Neural cell (in vitro differentiated cells): ENCODE data around the gene NTRK2. TPM values are rescaled to one million over a fixed set of nuclear protein-coding genes. Genes with fewer than 3 reads are reported as not detected.

Experiments used
- H2AFZ ChIP-seq: fragments of 200-600, 300-800 bp; sonication (generic), shearing (Covaris generic); 2 replicates; pipeline ENCODE4 v1.6.0; 2014; ENCODE audit warnings: low read depth, mild to moderate bottlenecking, antibody characterized with exemption, low read length, moderate library complexity
- H3F3A ChIP-seq: fragments of 200-600 bp; shearing (Covaris generic); 2 replicates; pipeline ENCODE4 v1.6.1; 2016; ENCODE audit warnings: mild to moderate bottlenecking, moderate library complexity, mixed read lengths, antibody characterized with exemption, low read length; ENCODE audit not compliant: insufficient read depth, poor library complexity, severe bottlenecking
- H3K27ac ChIP-seq: fragments of 200-600, 300-800 bp; sonication (generic), shearing (Covaris generic); 2 replicates; pipeline ENCODE4 v1.5.1; 2014; ENCODE audit warnings: mild to moderate bottlenecking, low read length, moderate library complexity
- H3K27me3 ChIP-seq: fragments of 300-800, 200-600 bp; sonication (generic), shearing (Covaris generic); 2 replicates; pipeline ENCODE4 v1.6.0; 2014; ENCODE audit warnings: mild to moderate bottlenecking, low read depth, low read length, moderate library complexity; ENCODE audit not compliant: insufficient read depth
- H3K36me3 ChIP-seq: fragments of 300-800, 200-600 bp; sonication (generic), shearing (Covaris generic); 2 replicates; pipeline ENCODE4 v1.5.1; 2014; ENCODE audit warnings: mild to moderate bottlenecking, antibody characterized with exemption, low read length, moderate library complexity; ENCODE audit not compliant: insufficient read depth
- H3K4me2 ChIP-seq: fragments of 300-800, 200-600 bp; sonication (generic), shearing (Covaris generic); 2 replicates; pipeline ENCODE4 v1.6.0; 2014; ENCODE audit warnings: mild to moderate bottlenecking, low read length
- H3K4me3 ChIP-seq: fragments of 300-800, 200-600 bp; sonication (generic), shearing (Covaris generic); 2 replicates; pipeline ENCODE4 v1.5.1; 2014; ENCODE audit warnings: mild to moderate bottlenecking, low read length, moderate library complexity
- H3K79me2 ChIP-seq: fragments of 200-600 bp; shearing (Covaris generic); replicated peaks from 2 replicates; pipeline ENCODE4 v1.6.0; 2014; ENCODE audit warnings: mild to moderate bottlenecking, low read length, moderate library complexity; ENCODE audit not compliant: insufficient read depth
- H3K9ac ChIP-seq: fragments of 300-800, 200-600 bp; sonication (generic), shearing (Covaris generic); 2 replicates; pipeline ENCODE4 v1.6.1; 2016; ENCODE audit warnings: mild to moderate bottlenecking, low read length, mixed read lengths
- H3K9me2 ChIP-seq: fragments of 200-600 bp; shearing (Covaris generic); 2 replicates; pipeline ENCODE4 v1.6.1; 2016; ENCODE audit warnings: mild to moderate bottlenecking, low read length, mixed read lengths; ENCODE audit not compliant: insufficient read depth
- H3K9me3 ChIP-seq: fragments of 200-600, 300-800 bp; sonication (generic), shearing (Covaris generic); 2 replicates; pipeline ENCODE4 v1.6.1; 2016; ENCODE audit warnings: mild to moderate bottlenecking, mixed run types, low read length, moderate library complexity, mixed read lengths
- H4K20me1 ChIP-seq: fragments of 200-600 bp; shearing (Covaris generic); 2 replicates; pipeline ENCODE4 v1.6.1; 2016; ENCODE audit warnings: mild to moderate bottlenecking, mixed run types; ENCODE audit not compliant: insufficient read depth
- CTCF ChIP-seq: fragments of 450-650 bp; IDR thresholded peaks from 2 replicates; pipeline ENCODE4 v1.5.1; 2014; ENCODE audit warnings: antibody characterized with exemption, mild to moderate bottlenecking, moderate library complexity; ENCODE audit not compliant: poor library complexity, severe bottlenecking
- EP300 ChIP-seq: fragments of 450-650 bp; conservative IDR thresholded peaks from 2 replicates; pipeline ENCODE4 v1.6.1; 2014; ENCODE audit warnings: antibody characterized with exemption, mild to moderate bottlenecking, moderate library complexity; ENCODE audit not compliant: poor library complexity, severe bottlenecking
- EZH2 ChIP-seq: fragments of 200-600, 300-800 bp; shearing (Covaris generic), sonication (generic); IDR thresholded peaks from 2 replicates; pipeline ENCODE4 v1.6.1; 2014; ENCODE audit warnings: antibody characterized with exemption, low read length, borderline replicate concordance, mild to moderate bottlenecking; ENCODE audit not compliant: insufficient read depth, poor library complexity, severe bottlenecking
- MXI1 ChIP-seq: fragments of 450-650 bp; conservative IDR thresholded peaks from 2 replicates; pipeline ENCODE4 v1.6.1; 2014; ENCODE audit warnings: antibody characterized with exemption, mild to moderate bottlenecking; ENCODE audit not compliant: poor library complexity, severe bottlenecking
- POLR2AphosphoS5 ChIP-seq: IDR thresholded peaks from 2 replicates; pipeline ENCODE4 v1.6.1; 2012
- RAD21 ChIP-seq: fragments of 450-650 bp; conservative IDR thresholded peaks from 2 replicates; pipeline ENCODE4 v1.6.1; 2014; ENCODE audit warnings: antibody characterized with exemption, mild to moderate bottlenecking, moderate library complexity
- REST ChIP-seq: IDR thresholded peaks from 2 replicates; pipeline ENCODE4 v1.6.1; 2012; ENCODE audit warnings: borderline replicate concordance
- SMC3 ChIP-seq: fragments of 450-650 bp; conservative IDR thresholded peaks from 2 replicates; pipeline ENCODE4 v1.6.1; 2014; ENCODE audit warnings: antibody characterized with exemption, mild to moderate bottlenecking, moderate library complexity; ENCODE audit not compliant: poor library complexity
- TAF1 ChIP-seq: IDR thresholded peaks from 2 replicates; pipeline ENCODE4 v1.6.1; 2012; ENCODE audit warnings: low read depth
- polyA plus RNA-seq: library from polyadenylated mRNA; depleted of rRNA; stranded (reverse); fragments of >200 nt; gene quantifications from 2 replicates; pipeline ENCODE4 v1.2.3, GENCODE V29; 2014

The NTRK2 gene
- polyA plus RNA-seq, 1 donor from 2014 or later, result 14.2 TPM

- Histone ChIP-seq H3K27ac (no peak overlapping the region), H3K9me3 (no peaks in the 10 kb centered on the region), H3F3A (no peaks in the 10 kb centered on the region), H2AFZ (no peak overlapping the region), H3K9me2 (no peaks in the 10 kb centered on the region), H3K36me3 (no peaks in the 10 kb centered on the region), H3K4me2 (no peak overlapping the region), H3K79me2 (no peaks in the 10 kb centered on the region), H3K4me3 (no peak overlapping the region), H4K20me1 (no peaks in the 10 kb centered on the region), H3K27me3 (no peaks in the 10 kb centered on the region), H3K9ac (no peak overlapping the region)
- TF ChIP-seq RAD21, result no peak
- no peak for TF ChIP-seq POLR2AphosphoS5
- no peak for TF ChIP-seq CTCF
- no peak for TF ChIP-seq TAF1
- TF ChIP-seq REST, result no peak
- no peak for TF ChIP-seq EP300
- no peak for TF ChIP-seq SMC3
Observed at GRCh38 chr9:84811751-84812074, 142.2 kb downstream of the NTRK2 start.

GRCh38 chr9:84812355-84812754 is 142.8 kb downstream of the NTRK2 start:
- H3K4me3 ChIP-seq, result no peak overlapping the region
- H4K20me1 ChIP-seq, result no peaks in the 10 kb centered on the region
- H3K4me2 ChIP-seq, result no peak overlapping the region
- TF ChIP-seq RAD21 (no peak), REST (no peak), EP300 (no peak), CTCF (no peak), EZH2 (no peak), SMC3 (no peak), MXI1 (no peak), POLR2AphosphoS5 (no peak), TAF1 (no peak)
- H3K9me2 ChIP-seq, result no peaks in the 10 kb centered on the region
- no peaks in the 10 kb centered on the region for H3K36me3 ChIP-seq
- H3K27ac ChIP-seq, result no peak overlapping the region
- no peaks in the 10 kb centered on the region for H3F3A ChIP-seq
- no peak overlapping the region for H2AFZ ChIP-seq
- H3K27me3 ChIP-seq, result no peaks in the 10 kb centered on the region
- no peak overlapping the region for H3K9ac ChIP-seq
- H3K79me2 ChIP-seq, result no peaks in the 10 kb centered on the region
- no peaks in the 10 kb centered on the region for H3K9me3 ChIP-seq
